Motor neuron (in vitro differentiated cells): ENCODE results near the gene ZNF660. TPM values are rescaled to one million over a fixed set of nuclear protein-coding genes. Genes with fewer than 3 reads are reported as not detected.
A peak's percentile ranks its signal among the peaks of the same experiment; 100 is the strongest.
"Not testable (repeated sequence)": the region's sequence is repeated elsewhere in the genome, so short reads cannot be mapped to it uniquely, and the experiment has no call there.

Experiments used
- ATAC-seq, 8 experiments: fragments of 200-7000 bp; cut with Tn5 transposase; replicated peaks in 6 of 8; 2 replicates each; pipeline ENCODE4 v1.8.0; 2021; ENCODE audit warnings: mild to moderate bottlenecking in 8 of 8, moderate library complexity in 8 of 8
- H3K27ac ChIP-seq, 2 donors: fragments of 250-450 bp; sonication (Bioruptor Pico); 2 replicates each; pipeline ENCODE4 v1.9.0; 2021; ENCODE audit warnings: antibody characterized with exemption in 2 of 2, mild to moderate bottlenecking in 2 of 2, moderate library complexity in 1 of 2
- H3K4me1 ChIP-seq, 2 donors: fragments of 250-450 bp; sonication (Bioruptor Pico); replicated peaks in 1 of 2; 2 replicates each; pipeline ENCODE4 v1.6.1; 2021; ENCODE audit warnings: antibody characterized with exemption in 2 of 2, mild to moderate bottlenecking in 2 of 2, moderate library complexity in 1 of 2
- H3K4me3 ChIP-seq, 5 donors: fragments of 250-450 bp; sonication (Bioruptor Pico); 2 replicates each; pipeline ENCODE4 v1.9.0; 2021; ENCODE audit warnings: antibody characterized with exemption in 5 of 5, mild to moderate bottlenecking in 5 of 5, moderate library complexity in 4 of 5
- WGBS, 10 experiments: fragments of 450-650 bp; shearing (Covaris generic); methylation state at CpG; one replicate each; pipeline ENCODE4 v1.0.0; 2022; 5-methylcytosine and 5-hydroxymethylcytosine counted together
- in situ Hi-C, 9 experiments: fragments of 400-800 bp; cut with MboI; loops; one replicate each; pipeline ENCODE4 v1.15.0; 2021; ENCODE audit warnings: low sequenced_read_pairs in 9 of 9, low pct_unique_long_range_greater_than_20kb in 2 of 9; ENCODE audit not compliant: unreplicated experiment in 9 of 9
- total RNA-seq, 8 experiments: library from RNA; unstranded; fragments of 300-600 nt; gene quantifications; 2 replicates each; pipeline versions ENCODE4 v1.2.3 to v1.2.4, GENCODE V29; 2022

Gene ZNF660
- total RNA-seq, result 10 to 100 TPM in 1 of 8 experiments, 1 to 10 TPM in 7; 1.9 to 14.0 (median 7.1) TPM

DNA sequence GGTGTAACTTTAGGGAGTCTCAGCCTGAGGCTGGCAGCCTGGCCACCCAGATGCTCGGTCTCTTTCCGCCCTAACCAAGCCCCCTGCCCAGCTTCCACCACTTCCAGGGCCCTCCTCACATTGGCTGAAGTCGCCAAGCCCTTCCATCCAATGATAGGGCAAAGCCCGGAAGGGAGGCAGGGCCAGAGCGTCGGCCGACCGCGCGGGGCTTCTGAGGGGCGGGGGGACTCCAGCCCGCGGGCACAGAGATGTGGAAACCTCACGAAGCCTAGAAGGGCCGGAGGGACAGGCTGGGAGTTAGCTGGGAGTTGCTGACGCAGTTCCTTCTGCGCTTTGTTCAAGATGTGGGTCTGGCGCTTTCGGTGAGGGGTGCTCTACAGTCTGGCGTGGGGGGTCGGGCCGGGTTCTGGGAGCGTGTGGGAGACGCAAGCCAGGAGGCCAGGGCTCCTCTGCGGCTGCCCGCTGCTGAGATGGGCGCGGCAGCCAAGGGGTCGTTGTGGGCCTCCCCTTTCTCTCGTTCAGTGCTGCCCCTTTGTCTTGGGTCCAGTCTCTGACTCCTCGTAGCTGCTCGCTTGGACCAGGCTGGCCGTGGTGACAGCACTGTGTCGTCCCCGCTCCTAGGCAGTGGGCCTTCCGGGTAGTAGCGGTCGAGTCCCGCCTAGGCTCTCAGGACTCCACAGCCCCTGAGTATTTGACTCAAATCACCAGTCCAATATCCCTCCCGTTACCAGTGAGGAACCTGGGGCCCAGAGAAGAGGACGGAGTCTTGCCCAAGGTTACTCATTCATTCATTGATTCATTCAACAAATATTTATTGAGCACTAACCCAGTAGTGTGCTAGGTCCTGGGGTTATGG lies at the start of gene ZNF660:
TSS of gene ZNF660 (plus strand) at position 319 of the 856 bp plus-strand sequence. CDS start 9,230 bp downstream, outside the sequence.
- in situ Hi-C loops, result no loop called here
- Histone ChIP-seq H3K27ac (peak within 1 kb of the TSS; percentile 83 to 88), H3K4me3 (peak within 1 kb of the TSS; percentile 56 to 65 (median 60)), H3K4me1 (peaks cover 5 to 6% of the 10 kb centered on the region in 2 donors)
- 0 to 50% (median 3%) methylated on average over 1 to 9 of the region's 41 CpGs; no CpG with 5 or more reads in 2 of the 10 experiments for WGBS, 10 experiments
- peak; percentile 93 to 99 (median 99) for ATAC-seq

DNA sequence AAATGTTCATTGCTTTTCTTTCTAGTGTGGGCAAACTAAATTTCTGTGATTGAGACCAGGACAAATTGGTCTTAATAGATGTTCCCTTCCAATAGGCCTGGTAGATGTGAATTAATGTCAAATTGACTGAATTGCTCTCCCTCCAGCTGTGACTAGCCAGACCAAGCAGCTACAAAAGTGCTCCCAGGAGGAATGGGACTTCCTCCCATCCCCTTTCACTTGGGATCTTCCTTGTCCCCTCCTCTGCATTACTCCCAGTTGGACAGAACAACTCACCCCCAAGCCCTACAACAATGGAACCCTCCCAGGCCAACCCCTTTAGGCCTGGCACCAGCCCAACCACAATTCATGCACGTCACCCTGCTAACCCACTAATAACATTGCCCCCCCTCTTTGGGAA lies 49.4 kb upstream of the ZNF660 start:
- Histone ChIP-seq H3K4me1 (peaks cover 10 to 19% of the 10 kb centered on the region in 2 donors), H3K4me3 (no peak overlapping the region), H3K27ac (peak overlapping the region; percentile 23 to 61)
- 0 to 60% (median 0%) methylated on average over 1 of the region's 1 CpG; no CpG with 5 or more reads in 7 of the 10 experiments for WGBS, 10 experiments
- ATAC-seq, result peak in 4 of 8 experiments; percentile 19 to 58 (median 52)
- in situ Hi-C loops, result loop anchor here in 2 of 9 experiments (25.0 kb wide), 1 partner anchor 377 kb away; no protein-coding TSS in a partner anchor

DNA sequence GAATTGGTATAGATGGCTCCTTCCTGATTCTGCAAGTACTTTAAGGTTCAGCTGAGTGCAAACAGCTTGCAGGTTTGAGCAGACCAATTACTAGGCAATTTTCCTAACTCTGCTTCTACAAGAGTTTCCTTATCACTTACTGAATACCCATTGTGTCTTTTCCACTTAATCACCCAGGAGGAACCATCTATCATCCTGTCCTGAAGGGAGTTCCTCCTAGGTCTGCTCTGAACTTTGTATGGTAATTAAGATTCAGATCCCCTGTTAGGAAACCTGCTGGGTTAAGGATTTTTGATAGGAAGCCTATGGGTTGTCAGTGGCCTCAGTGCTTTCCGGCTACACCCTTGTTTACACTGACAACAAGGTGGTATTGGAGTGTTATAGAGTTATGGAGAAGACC lies 40.0 kb upstream of the ZNF660 start:
- H3K4me3 ChIP-seq, H3K4me1 ChIP-seq, H3K27ac ChIP-seq, ATAC-seq: not testable (repeated sequence)
- in situ Hi-C loops, result loop anchor here in 2 of 9 experiments (25.0 kb wide), 1 partner anchor 367 kb away; no protein-coding TSS in a partner anchor
- WGBS, 10 experiments, result 0 to 60% (median 22%) methylated on average over 1 of the region's 1 CpG; no CpG with 5 or more reads in 3 of the 10 experiments

DNA sequence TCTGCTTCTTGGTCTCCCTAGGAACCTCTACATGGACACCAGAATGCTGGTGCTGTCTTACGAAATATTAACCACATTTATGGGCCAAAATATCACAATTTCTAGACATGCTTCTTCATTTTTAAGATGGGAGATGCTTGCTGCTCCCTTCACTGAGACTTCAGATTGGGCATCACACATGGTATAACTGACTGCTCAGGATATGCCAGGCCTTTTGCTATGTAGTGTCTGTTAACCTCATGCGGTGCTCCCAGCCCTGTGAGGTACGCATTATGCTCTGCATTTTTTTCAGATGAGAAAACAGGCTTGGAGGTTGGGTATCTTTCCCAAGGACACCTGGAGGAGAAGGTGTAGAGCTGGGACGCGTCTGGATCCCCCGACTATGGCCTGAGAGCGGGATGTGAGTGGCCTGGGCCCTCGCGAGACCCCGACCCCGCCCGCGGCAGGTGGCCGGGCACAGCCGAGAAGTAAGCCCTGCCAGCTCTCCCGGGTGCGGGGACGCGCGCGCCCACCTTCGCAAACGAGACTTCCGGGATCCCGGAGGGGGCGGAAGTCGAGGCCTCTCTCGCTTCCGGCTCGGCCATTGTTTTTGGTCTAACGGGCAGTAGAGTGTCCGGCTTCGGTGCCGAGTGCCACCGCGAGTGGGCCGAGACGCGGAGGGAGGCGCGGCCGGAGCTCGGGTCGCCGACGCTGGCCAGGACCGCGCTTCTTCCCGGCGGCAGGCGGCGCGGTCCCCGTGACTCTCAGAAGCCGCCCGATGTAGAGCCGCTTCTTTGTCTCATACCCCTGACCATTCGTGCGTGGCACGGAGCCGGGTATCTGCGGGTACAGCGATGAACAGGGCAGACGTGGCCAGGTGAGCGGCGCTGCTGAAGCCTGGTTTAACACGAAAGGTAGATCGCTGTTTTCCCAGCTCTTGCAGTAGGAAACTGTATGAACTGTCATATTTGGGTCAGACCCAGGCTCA lies 29.9 kb upstream of the ZNF660 start, which contains the start of gene ZKSCAN7:
TSS of gene ZKSCAN7 (plus strand) at position 568 of the 967 bp plus-strand sequence. CDS start 1,855 bp downstream, outside the sequence.
- in situ Hi-C loops, result no loop called here
- peak; percentile 87 to 97 (median 94) for ATAC-seq
- WGBS, 10 experiments, result 0 to 100% (median 43%) methylated on average over 1 to 14 of the region's 68 CpGs; no CpG with 5 or more reads in 2 of the 10 experiments
- peak within 1 kb of the TSS; percentile 43 to 78 (median 51) for H3K4me3 ChIP-seq
- H3K4me1 ChIP-seq, result peaks cover 4 to 18% of the 10 kb centered on the region in 2 donors
- H3K27ac ChIP-seq, result peak within 1 kb of the TSS; percentile 50 to 84

DNA sequence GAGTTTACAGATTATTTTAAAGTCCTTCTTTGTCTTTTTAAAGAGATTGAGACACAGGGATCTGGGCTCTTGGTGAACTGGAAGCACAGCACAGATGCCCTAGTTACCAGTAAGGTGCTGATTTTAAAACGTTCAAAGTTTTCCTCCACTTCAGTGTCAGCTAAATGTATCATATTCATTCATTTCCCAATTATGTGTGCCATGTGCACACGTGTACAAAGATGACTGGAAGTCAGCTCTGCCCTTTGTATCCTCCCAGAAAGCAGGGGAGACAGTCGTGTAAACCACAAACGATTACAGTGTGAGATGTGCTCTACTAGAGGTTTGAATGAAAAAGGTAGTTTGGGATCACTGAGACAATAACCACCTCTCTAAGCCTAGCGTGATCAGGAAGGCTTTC lies 29.0 kb upstream of the ZNF660 start:
- Histone ChIP-seq H3K4me3 (peak overlapping the region; percentile 43 to 78 (median 51)), H3K4me1 (peaks cover 4 to 18% of the 10 kb centered on the region in 2 donors), H3K27ac (peak overlapping the region in 1 of 2 donors; percentile 84)
- WGBS, 10 experiments, result 0 to 100% (median 0%) methylated on average over 1 to 5 of the region's 5 CpGs; no CpG with 5 or more reads in 1 of the 10 experiments
- ATAC-seq, result peak in 2 of 8 experiments; percentile 4 to 9
- in situ Hi-C loops, result no loop called here

- no peak overlapping the region for H3K4me3 ChIP-seq
- H3K27ac ChIP-seq, result no peak overlapping the region
- ATAC-seq, result no peak
- peaks cover 4 to 18% of the 10 kb centered on the region in 2 donors for H3K4me1 ChIP-seq
- 88 to 100% (median 100%) methylated on average over 1 to 7 of the region's 9 CpGs; no CpG with 5 or more reads in 5 of the 10 experiments for WGBS, 10 experiments
- in situ Hi-C loops, result no loop called here
Observed at GRCh38 chr3:44557074-44557473, 27.7 kb upstream of the ZNF660 start.

GRCh38 chr3:44561076-44561475 lies 23.7 kb upstream of the ZNF660 start:
- no peak for ATAC-seq
- WGBS, 10 experiments, result 56 to 100% (median 85%) methylated on average over 1 of the region's 1 CpG; no CpG with 5 or more reads in 4 of the 10 experiments
- Histone ChIP-seq H3K27ac (no peak overlapping the region), H3K4me3 (no peak overlapping the region), H3K4me1 (peaks cover under 1 to 10% of the 10 kb centered on the region in 2 donors)
- in situ Hi-C loops, result no loop called here

DNA sequence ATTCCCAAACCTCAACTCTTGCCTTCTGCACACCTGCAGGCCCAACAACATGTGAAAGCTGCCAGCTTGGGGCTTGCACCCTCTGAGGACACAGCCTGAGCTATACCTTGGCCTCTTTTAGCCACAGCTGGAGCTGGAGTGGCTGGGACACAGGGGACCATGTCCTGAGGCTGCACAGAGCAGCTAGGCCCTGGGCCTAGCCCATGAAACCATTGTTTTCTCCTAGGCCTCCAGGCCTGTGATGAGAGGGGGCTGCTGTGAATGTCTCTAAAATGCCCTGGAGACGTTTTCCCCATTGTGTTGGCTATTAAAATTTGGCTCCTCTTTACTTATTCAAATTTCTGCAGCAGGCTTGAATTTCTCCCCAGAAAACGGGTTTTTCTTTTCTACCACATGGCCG lies 22.6 kb upstream of the ZNF660 start:
- in situ Hi-C loops, result no loop called here
- ATAC-seq, result no peak
- Histone ChIP-seq H3K27ac (no peak overlapping the region), H3K4me1 (no peaks in the 10 kb centered on the region), H3K4me3 (no peak overlapping the region)
- WGBS, 10 experiments, result 50 to 100% (median 74%) methylated on average over 1 to 3 of the region's 3 CpGs; no CpG with 5 or more reads in 1 of the 10 experiments

GRCh38 chr3:44568561-44568960 lies 16.2 kb upstream of the ZNF660 start:
- Histone ChIP-seq H3K27ac (no peak overlapping the region), H3K4me3 (no peak overlapping the region), H3K4me1 (no peaks in the 10 kb centered on the region)
- no peak for ATAC-seq
- 20 to 100% (median 90%) methylated on average over 1 of the region's 1 CpG; no CpG with 5 or more reads in 3 of the 10 experiments for WGBS, 10 experiments
- in situ Hi-C loops, result no loop called here

DNA sequence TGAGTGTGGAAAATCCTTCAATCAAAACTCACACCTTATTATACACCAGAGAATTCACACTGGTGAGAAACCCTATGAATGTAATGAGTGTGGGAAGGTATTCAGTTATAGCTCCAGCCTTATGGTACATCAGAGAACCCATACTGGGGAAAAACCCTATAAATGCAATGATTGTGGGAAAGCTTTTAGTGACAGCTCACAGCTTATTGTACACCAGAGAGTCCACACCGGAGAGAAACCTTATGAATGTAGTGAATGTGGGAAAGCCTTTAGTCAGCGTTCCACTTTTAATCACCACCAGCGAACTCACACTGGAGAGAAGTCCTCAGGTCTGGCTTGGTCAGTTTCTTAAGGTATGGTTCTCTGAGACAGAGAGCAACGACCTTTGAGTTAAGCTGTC lies 13.7 kb upstream of the ZNF660 start:
- WGBS, 10 experiments, result 76 to 100% (median 92%) methylated on average over 1 to 4 of the region's 4 CpGs
- H3K27ac ChIP-seq, result no peak overlapping the region
- H3K4me1 ChIP-seq, result no peaks in the 10 kb centered on the region
- in situ Hi-C loops, result no loop called here
- no peak for ATAC-seq
- H3K4me3 ChIP-seq, result no peak overlapping the region

GRCh38 chr3:44576613-44577012 lies 8.2 kb upstream of the ZNF660 start:
- ATAC-seq, result no peak
- H3K4me3 ChIP-seq, result no peak overlapping the region
- no peak overlapping the region for H3K27ac ChIP-seq
- H3K4me1 ChIP-seq, result no peaks in the 10 kb centered on the region
- in situ Hi-C loops, result no loop called here

DNA sequence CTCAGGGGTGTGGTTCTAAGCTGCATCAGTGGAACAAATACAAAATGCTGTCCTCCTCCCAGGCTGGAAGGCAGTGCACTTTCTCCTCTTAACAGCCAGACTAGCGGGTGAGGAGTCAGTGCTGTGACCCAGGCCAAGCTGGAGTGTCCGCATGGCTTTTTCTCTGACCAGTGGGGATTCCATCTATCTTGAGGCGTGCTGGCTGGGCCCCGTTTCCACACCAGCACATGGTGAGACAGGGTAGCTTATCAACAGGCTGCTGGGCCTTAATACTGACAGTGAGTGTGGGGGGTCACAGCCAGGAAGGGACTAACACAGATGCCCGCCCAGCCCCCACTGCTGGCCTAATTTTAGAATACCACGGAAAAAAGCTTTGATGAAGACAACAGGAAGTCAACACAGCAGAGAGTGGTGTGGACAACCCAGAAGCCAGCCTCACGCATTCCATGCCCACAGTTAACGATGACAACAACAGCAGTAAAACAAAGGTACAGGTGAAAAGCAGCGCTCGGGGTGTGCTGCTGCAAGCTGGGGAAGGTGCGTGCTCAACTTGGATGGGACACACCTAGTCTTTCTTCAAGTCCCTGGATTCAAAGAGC lies 7.3 kb upstream of the ZNF660 start:
- WGBS, 10 experiments, result 80 to 100% (median 100%) methylated on average over 1 to 3 of the region's 11 CpGs; no CpG with 5 or more reads in 5 of the 10 experiments
- H3K4me1 ChIP-seq, H3K4me3 ChIP-seq, in situ Hi-C loops, H3K27ac ChIP-seq, ATAC-seq: not testable (repeated sequence)
